ENCODE data around the gene CCNDBP1. TPM values are rescaled to one million over a fixed set of nuclear protein-coding genes. Genes with fewer than 3 reads are reported as not detected.

Gene CCNDBP1
- total RNA-seq, 1 experiment from 2014 or later = 64.0 TPM

GRCh38 chr15:43229977-43230376 lies 44.8 kb downstream of the CCNDBP1 start:
- peak; percentile 30 for DNase-seq (ENCODE audit: low read depth, low spot score)
- in situ Hi-C loops (cut with HindIII; ENCODE audit: low pct_unique_long_range_greater_than_20kb, low sequenced_read_pairs) = no loop called here

- in situ Hi-C loops (cut with HindIII; ENCODE audit: low pct_unique_long_range_greater_than_20kb, low sequenced_read_pairs) = no loop called here
- DNase-seq (ENCODE audit: low read depth, low spot score) = peak; percentile 9
Observed at GRCh38 chr15:43230640-43231115, 45.5 kb downstream of the CCNDBP1 start.

- no peak for DNase-seq (ENCODE audit: low read depth, low spot score)
- in situ Hi-C loops (cut with HindIII; ENCODE audit: low pct_unique_long_range_greater_than_20kb, low sequenced_read_pairs) = no loop called here
Observed at GRCh38 chr15:43232289-43232874, 47.2 kb downstream of the CCNDBP1 start.

DNA sequence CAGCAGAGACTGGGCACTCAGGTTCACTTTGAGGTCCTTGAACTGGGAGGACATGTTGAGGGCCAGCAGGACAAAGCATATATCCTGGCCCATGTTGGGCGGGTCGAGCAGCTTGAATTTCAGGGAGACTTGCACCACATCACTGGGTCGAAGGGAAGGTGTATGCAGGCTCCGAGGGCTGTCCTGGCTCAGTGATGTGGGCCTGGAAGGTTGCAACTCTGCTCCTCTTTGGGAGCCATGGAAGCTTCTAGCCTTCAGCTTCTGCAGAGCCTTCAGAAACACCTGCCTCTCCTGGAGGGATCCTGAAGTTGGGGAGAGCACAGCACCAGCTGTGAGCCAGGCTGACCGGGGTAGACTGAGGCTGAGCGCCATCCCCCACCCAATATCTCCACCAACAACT lies 50.3 kb downstream of the CCNDBP1 start:
- in situ Hi-C loops (cut with HindIII; ENCODE audit: low pct_unique_long_range_greater_than_20kb, low sequenced_read_pairs) = no loop called here
- DNase-seq (ENCODE audit: low read depth, low spot score) = no peak

- in situ Hi-C loops (cut with HindIII; ENCODE audit: low pct_unique_long_range_greater_than_20kb, low sequenced_read_pairs) = no loop called here
- no peak for DNase-seq (ENCODE audit: low read depth, low spot score)
Observed at GRCh38 chr15:43237842-43238470, 52.8 kb downstream of the CCNDBP1 start.

DNA sequence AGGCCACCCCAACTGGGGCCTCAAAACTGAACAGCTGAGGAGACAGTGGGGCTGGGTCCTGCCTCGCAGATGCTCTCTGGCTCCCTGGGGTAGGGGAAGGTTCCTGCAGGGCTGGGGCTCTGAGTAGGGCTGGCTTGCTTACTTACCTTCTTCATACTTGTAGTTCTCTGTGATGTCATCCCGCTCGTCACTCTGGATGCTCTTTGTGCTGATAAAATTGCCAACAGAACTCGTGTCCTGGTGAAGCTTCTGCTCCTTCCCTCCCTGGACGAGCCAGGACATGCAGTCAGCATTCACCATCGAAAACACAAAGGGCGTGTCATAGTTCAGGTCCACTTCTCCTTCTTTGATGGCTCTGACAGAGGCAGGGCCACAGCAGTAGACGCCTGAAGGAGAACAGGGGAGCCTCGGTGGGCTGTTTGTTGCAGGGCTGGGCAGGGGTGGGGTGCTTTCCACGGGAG lies 53.5 kb downstream of the CCNDBP1 start:
- no peak for DNase-seq (ENCODE audit: low read depth, low spot score)
- in situ Hi-C loops (cut with HindIII; ENCODE audit: low pct_unique_long_range_greater_than_20kb, low sequenced_read_pairs) = no loop called here

GRCh38 chr15:43239732-43240491 lies 54.7 kb downstream of the CCNDBP1 start:
- in situ Hi-C loops (cut with HindIII; ENCODE audit: low pct_unique_long_range_greater_than_20kb, low sequenced_read_pairs) = no loop called here
- peak; percentile 67 for DNase-seq (ENCODE audit: low read depth, low spot score)

DNA sequence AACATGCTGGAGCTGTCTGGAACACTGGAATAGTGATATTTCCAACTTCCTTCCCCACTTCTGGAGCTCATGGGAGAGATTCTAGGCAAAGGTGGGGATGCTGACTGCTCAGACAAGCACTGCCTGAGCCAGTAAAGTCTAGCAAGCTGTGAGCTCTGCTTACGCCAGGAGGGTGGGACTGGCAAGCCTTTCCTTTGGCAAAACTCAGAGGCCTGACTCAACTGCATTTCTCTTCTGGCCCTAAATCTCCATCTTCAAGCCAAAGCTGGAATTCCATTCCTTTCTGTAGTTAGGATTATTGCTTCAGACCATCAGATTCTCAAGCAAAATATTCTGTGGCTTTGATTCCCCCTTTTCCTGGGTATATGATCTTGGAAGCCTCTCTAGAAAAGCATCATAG lies 55.9 kb downstream of the CCNDBP1 start:
- no peak for DNase-seq (ENCODE audit: low read depth, low spot score)
- in situ Hi-C loops (cut with HindIII; ENCODE audit: low pct_unique_long_range_greater_than_20kb, low sequenced_read_pairs) = no loop called here

DNA sequence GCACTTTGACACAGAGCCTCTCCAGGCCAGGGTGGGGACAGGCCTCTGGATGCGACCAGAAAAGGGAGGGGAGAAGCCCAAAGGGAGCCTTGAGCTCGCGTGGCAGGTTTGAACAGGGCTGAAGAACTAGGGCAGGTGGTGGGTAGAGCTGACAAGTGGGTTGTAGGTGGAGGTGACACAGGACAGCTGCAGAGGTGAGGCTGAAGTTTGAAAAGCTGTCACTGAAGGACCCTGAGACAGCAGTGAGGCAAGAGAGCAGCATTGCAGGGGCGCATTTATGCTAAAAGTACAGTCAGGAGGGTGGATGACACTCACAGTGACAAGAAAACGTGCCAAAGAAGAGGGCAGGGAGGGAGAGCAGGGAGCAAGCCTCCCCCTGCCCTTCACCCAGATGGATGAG lies 57.4 kb downstream of the CCNDBP1 start:
- in situ Hi-C loops (cut with HindIII; ENCODE audit: low pct_unique_long_range_greater_than_20kb, low sequenced_read_pairs) = no loop called here
- no peak for DNase-seq (ENCODE audit: low read depth, low spot score)

DNA sequence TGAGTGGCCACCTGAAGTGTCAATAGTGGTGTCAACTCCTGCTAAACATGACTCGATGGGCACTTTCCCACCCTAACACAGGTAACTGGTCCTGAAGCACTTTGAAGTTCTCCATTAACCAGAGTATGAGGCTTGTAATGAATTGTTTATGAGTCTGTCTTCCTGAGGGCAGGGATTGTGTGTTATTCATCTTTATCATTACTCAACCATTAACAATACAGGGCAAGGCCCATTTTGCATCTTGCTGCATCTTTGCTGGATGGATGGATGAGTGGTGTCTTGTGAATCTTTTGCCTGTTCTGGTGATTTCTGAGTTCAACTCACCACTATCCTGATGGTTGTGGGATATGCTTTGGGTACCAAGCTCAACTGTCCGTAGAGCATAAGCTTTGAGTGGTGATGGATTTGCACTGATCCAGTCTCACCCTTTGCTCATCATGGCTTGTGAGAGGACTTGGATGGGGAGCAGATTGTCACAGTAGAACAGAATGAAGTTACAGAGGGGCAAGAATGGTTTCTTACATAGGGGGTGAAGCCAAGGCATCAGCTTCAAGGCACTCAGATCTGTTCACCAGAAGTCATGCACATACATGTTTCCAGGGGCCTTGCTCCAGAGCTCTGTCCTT lies 57.9 kb downstream of the CCNDBP1 start:
- in situ Hi-C loops (cut with HindIII; ENCODE audit: low pct_unique_long_range_greater_than_20kb, low sequenced_read_pairs) = no loop called here

DNA sequence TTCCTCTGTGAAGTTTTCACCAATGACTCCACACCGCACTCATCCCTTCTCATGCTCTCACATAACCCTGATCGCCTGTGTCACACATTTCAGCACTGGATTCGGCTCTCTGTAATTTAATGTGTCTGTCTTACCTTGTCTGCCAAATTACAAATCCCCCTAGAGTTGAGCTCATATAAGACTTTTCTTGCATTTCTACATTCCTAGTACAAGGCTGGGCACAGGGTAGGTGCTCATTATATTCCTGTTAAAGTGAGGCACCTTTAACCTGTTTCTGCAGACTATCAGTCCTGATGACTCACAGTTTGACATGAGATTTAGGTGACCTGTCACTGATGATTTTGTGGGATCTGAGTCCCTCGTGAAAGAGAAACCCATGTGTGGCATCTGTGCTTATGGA lies 58.9 kb downstream of the CCNDBP1 start:
- in situ Hi-C loops (cut with HindIII; ENCODE audit: low pct_unique_long_range_greater_than_20kb, low sequenced_read_pairs) = no loop called here
- no peak for DNase-seq (ENCODE audit: low read depth, low spot score)

More for the DNA sequence above, 57.9 kb downstream of the CCNDBP1 start:
- DNase-seq (ENCODE audit: low read depth, low spot score) = no peak

DNA sequence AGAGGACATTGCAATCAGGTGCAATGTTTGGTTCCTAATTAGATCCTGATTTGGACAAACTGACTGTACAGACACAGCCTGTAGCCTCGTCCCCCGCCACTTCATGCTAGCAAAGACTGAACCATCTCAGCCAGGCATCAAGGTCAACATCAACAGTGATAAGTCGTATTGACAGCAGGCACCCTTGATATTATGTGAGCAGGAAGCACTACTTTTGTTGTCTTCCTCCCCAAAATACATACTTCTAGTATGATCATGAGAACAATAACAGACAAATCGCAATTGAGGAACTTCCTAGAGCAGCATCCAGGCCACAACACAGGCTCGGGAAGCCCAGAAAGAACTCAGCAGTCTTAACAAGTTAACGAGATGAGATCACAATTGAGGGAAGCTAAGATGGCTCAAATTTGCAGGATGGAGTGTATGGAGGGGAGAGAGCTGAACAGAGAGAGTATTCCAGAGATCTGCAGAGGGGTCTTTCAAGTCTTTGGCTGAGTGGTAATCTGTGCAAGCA lies 61.1 kb downstream of the CCNDBP1 start:
- in situ Hi-C loops (cut with HindIII; ENCODE audit: low pct_unique_long_range_greater_than_20kb, low sequenced_read_pairs) = no loop called here

More for the DNA sequence above, 61.1 kb downstream of the CCNDBP1 start:
- DNase-seq (ENCODE audit: low read depth, low spot score) = no peak

Other genes starting within 250 kb of the CCNDBP1 start
- gene UBR1, start 79.4 kb upstream of the CCNDBP1 start, total RNA-seq (2014; rRNA removed; shearing (Covaris generic)) = 28.4 and 28.7 TPM in 2 replicates
- gene TMEM62, start 51.8 kb upstream of the CCNDBP1 start, total RNA-seq (2014; rRNA removed; shearing (Covaris generic)) = 21.6 and 22.0 TPM in 2 replicates
- not detected in 2 replicates for gene EPB42, start 35.6 kb downstream of the CCNDBP1 start, total RNA-seq (2014; rRNA removed; shearing (Covaris generic))
- 0.13 and 0.21 TPM in 2 replicates for gene TGM5, start 81.5 kb downstream of the CCNDBP1 start, total RNA-seq (2014; rRNA removed; shearing (Covaris generic))
- gene TGM7, start 116.9 kb downstream of the CCNDBP1 start, total RNA-seq (2014; rRNA removed; shearing (Covaris generic)) = not detected in 2 replicates
- gene LCMT2, start 145.2 kb downstream of the CCNDBP1 start, total RNA-seq (2014; rRNA removed; shearing (Covaris generic)) = 16.0 and 16.3 TPM in 2 replicates
- 21.0 and 23.1 TPM in 2 replicates for gene ZSCAN29, start 185.6 kb downstream of the CCNDBP1 start, total RNA-seq (2014; rRNA removed; shearing (Covaris generic))
- 7.9 and 9.2 TPM in 2 replicates for gene TUBGCP4, start 185.7 kb downstream of the CCNDBP1 start, total RNA-seq (2014; rRNA removed; shearing (Covaris generic))